A673 (cell line): Measurements from ENCODE around the gene PCDHGB6.

Experiments used
- CTCF ChIP-seq: fragments of 300-800, 200-600 bp; sonication (generic); conservative IDR thresholded peaks from 2 replicates; pipeline ENCODE4 v1.5.1; 2017; ENCODE audit warnings: low read depth, mild to moderate bottlenecking, antibody characterized with exemption, low read length, moderate library complexity, mixed read lengths
- EZH2 ChIP-seq: fragments of 200-600 bp; sonication (generic); IDR thresholded peaks from 2 replicates; pipeline ENCODE4 v1.6.1; 2017; ENCODE audit warnings: borderline replicate concordance, low read depth, mild to moderate bottlenecking, mixed read lengths, antibody characterized with exemption, low read length; ENCODE audit not compliant: poor library complexity, severe bottlenecking

DNA sequence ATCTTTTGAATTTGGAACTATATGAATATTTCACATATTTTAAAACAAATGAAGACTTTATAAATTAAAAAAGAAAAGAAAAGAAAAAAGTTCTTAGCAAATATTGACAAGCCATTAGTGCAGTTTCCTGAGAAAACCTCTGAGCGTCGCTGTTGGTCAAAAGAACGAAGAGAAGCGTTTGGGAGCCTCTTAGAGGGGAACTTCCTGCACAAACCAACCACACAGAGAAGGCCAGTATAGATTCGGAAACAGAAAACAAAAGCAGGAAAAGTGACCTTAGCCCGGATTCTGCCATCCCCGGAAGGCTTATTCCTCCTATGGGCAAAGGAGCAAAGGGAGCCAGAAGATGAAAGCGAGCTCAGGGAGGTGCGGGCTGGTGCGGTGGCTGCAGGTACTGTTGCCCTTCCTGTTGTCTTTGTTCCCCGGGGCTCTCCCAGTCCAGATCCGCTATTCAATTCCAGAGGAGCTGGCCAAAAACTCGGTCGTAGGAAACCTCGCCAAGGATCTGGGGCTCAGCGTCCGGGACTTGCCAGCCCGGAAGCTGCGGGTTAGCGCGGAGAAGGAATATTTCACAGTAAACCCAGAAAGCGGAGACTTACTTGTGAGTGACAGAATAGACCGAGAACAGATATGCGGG lies 47.9 kb upstream of the PCDHGB6 start, which contains the start of gene PCDHGB2:
- TF ChIP-seq CTCF (peak; percentile 59), EZH2 (no peak)
